ENCODE data around the gene CPA2. TPM values are rescaled to one million over a fixed set of nuclear protein-coding genes. Genes with fewer than 3 reads are reported as not detected.
"Not testable (repeated sequence)": the region's sequence is repeated elsewhere in the genome, so short reads cannot be mapped to it uniquely, and the experiment has no call there.

CPA2 gene
- total RNA-seq, 1 experiment from 2014 or later, result 0.11 TPM

GRCh38 chr7:130305433-130306042 lies 38.9 kb downstream of the CPA2 start:
- DNase-seq (ENCODE audit: low read depth), result no peak

DNA sequence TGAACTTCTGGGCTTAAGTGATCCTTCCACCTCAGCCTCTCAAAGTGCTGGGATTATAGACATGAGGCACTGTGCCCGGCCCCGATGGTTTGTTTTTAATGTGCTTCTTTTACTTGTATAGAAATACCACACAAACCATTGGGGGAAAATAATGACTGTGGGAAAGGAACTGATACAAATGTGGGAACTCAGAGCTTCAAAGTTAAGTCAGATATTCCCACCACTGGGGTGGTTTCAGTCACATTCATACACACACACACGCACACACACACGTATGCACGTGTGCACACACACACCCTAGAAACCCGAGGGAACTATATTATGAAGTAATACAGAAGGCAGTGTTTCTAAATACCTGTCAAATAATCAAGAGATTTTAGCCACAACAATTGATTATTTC lies 43.3 kb downstream of the CPA2 start:
- no peak for DNase-seq (ENCODE audit: low read depth)

GRCh38 chr7:130314305-130314704 lies 47.6 kb downstream of the CPA2 start:
- DNase-seq (ENCODE audit: low read depth), result no peak

DNA sequence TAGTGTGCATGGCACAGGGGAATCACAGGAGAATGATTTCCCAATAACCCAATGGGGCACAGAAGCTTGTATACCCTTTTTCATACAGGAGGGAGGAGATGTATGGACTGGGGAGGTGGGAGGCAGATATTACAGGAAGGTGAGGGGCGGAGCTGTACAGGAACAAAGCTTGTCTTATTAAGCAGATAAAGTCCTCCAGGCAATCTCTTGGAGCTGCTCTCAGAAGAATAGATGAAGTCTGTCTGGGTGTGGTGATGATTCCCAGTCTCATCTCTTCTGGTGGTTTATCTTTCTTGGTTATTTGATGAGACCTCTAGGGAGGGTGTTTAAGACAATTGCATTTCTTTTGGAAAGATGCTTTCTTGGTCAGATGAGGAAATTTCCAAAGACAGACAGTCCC lies 52.9 kb downstream of the CPA2 start:
- no peak for DNase-seq (ENCODE audit: low read depth)

- not testable (repeated sequence) for DNase-seq (ENCODE audit: low read depth)
Measured at GRCh38 chr7:130321542-130322229, 55.0 kb downstream of the CPA2 start.

GRCh38 chr7:130322615-130323014 lies 56.0 kb downstream of the CPA2 start:
- DNase-seq (ENCODE audit: low read depth), result no peak

GRCh38 chr7:130324306-130324943 lies 57.8 kb downstream of the CPA2 start:
- no peak for DNase-seq (ENCODE audit: low read depth)

DNA sequence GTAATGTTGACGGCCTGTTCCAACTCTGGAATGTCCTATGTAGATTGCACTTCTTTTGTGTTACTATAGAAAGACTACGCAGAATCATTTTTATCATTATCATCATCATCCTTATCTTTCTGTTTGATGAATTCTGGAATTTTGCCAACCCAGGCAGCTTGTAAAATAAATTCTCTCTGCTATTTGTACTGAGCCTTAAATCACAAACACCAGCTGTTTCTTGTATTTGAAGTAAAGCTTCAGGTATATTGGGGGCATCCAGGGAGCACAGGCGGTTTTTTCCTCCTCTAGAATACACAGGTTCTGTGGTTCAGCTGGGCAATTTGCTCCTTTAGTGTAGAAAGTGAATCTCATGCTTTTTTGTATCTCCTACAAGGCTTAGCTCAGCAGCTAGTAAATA lies 63.0 kb downstream of the CPA2 start:
- DNase-seq (ENCODE audit: low read depth), result no peak

- DNase-seq (ENCODE audit: low read depth), result no peak
Measured at GRCh38 chr7:130332259-130333053, 65.8 kb downstream of the CPA2 start.

GRCh38 chr7:130333832-130334231 lies 67.2 kb downstream of the CPA2 start:
- DNase-seq (ENCODE audit: low read depth), result no peak

- no peak for DNase-seq (ENCODE audit: low read depth)
Measured at GRCh38 chr7:130334274-130334673, 67.6 kb downstream of the CPA2 start.

DNA sequence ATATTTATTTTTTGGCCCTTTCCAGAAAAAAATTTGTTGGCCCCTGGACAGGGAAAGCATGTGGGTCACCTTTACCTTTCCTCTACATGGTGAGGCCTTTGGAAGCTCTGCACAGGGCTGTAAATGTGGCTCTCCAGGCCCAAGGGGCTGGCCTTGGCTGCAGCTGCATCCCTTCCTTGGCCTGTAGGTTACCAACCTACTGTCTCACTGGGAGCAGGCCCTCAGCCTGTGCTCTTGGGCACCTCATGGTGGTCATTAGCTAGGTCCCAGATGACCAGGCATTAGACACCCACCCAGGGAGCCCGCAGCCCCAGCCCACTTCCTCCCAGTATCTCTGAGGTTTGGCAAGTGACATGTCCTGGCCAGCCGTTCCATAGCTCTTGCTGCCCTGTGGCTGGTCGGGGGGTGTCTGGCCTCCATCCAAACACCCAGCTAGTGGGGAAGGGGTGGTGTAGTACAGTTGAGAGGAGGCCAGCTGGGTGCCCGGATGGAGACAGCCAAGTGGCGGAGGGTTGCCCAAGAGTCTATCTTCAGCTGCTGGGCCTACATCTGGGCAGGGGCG lies 70.8 kb downstream of the CPA2 start:
- DNase-seq (ENCODE audit: low read depth), result no peak

GRCh38 chr7:130338233-130338632 lies 71.6 kb downstream of the CPA2 start:
- DNase-seq (ENCODE audit: low read depth), result no peak

Other genes with a start within 250 kb of the CPA2 start
- gene ZC3HC1, start 215.5 kb upstream of the CPA2 start, total RNA-seq (2014; rRNA removed; shearing (Covaris generic)), result 75.4 and 116 TPM in 2 replicates
- 24.5 and 28.5 TPM in 2 replicates for gene KLHDC10, start 196.3 kb upstream of the CPA2 start, total RNA-seq (2014; rRNA removed; shearing (Covaris generic))
- 30.9 and 46.7 TPM in 2 replicates for gene TMEM209, start 61.5 kb upstream of the CPA2 start, total RNA-seq (2014; rRNA removed; shearing (Covaris generic))
- gene SSMEM1, start 59.0 kb upstream of the CPA2 start, total RNA-seq (2014; rRNA removed; shearing (Covaris generic)), result not detected in 2 replicates
- 85.6 and 98.8 TPM in 2 replicates for gene CPA4, start 26.3 kb downstream of the CPA2 start, total RNA-seq (2014; rRNA removed; shearing (Covaris generic))
- 0.06 TPM in 1 of 2 replicates, not detected in the other for gene CPA5, start 78.0 kb downstream of the CPA2 start, total RNA-seq (2014; rRNA removed; shearing (Covaris generic))
- not detected in 2 replicates for gene CPA1, start 113.6 kb downstream of the CPA2 start, total RNA-seq (2014; rRNA removed; shearing (Covaris generic))
- 33.1 and 43.9 TPM in 2 replicates for gene CEP41, start 174.2 kb downstream of the CPA2 start, total RNA-seq (2014; rRNA removed; shearing (Covaris generic))
- 566 and 568 TPM in 2 replicates for gene MEST, start 225.2 kb downstream of the CPA2 start, total RNA-seq (2014; rRNA removed; shearing (Covaris generic))